ENCODE data around the gene AJM1.

DNA sequence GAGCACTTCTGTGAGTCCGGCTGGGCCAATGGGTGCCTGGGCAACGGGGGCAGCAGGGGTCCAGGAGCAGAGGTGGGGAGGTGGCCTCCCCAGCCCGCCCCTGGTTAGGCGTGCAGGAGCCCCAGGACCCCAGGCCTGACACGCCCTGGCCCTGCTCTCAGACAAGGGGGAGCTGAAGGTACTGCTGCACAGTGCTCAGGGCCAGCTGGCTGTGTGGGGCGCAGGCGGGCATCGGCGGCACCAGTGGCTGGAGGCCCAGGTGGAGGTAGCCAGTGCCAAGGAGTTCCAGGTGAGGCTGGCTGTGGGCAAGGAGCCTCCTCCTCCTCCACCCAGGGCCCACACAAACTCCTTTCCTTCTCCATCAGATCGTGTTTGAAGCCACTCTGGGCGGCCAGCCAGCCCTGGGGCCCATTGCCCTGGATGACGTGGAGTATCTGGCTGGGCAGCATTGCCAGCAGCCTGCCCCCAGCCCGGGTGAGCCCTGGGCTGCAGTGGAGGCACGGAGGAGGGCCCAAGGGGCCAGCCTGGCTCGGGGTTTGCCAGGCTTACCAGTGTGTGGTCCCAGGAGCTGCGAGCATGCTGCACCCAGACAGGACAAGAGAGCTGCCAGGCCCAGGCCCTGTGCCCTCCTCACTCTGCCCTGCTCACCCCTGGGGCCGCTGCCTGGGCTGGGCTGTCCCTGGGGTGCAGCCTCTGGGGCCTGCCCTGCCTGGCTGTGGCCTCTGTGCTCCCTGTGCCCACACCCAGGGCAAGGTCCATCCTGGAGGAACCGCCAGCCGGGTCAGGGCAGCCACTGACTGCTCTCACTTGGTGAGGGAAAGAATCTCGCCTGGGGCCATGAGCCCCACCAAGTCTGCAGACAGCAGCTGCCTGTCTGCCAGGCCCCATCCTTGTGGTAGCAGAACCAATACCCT is 16.8 kb downstream of the AJM1 start:
- TF ChIP-seq, protein P1, sequence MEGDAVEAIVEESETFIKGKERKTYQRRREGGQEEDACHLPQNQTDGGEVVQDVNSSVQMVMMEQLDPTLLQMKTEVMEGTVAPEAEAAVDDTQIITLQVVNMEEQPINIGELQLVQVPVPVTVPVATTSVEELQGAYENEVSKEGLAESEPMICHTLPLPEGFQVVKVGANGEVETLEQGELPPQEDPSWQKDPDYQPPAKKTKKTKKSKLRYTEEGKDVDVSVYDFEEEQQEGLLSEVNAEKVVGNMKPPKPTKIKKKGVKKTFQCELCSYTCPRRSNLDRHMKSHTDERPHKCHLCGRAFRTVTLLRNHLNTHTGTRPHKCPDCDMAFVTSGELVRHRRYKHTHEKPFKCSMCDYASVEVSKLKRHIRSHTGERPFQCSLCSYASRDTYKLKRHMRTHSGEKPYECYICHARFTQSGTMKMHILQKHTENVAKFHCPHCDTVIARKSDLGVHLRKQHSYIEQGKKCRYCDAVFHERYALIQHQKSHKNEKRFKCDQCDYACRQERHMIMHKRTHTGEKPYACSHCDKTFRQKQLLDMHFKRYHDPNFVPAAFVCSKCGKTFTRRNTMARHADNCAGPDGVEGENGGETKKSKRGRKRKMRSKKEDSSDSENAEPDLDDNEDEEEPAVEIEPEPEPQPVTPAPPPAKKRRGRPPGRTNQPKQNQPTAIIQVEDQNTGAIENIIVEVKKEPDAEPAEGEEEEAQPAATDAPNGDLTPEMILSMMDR (IDR thresholded peaks at IDR 0.05) = no peak
- no peak for TF ChIP-seq EZH2 (IDR thresholded peaks at IDR 0.05; ENCODE audit: borderline replicate concordance, insufficient read depth, low read depth, low read length, poor library complexity, severe bottlenecking)
